Measurements from ENCODE around the gene CCDC188. TPM values are rescaled to one million over a fixed set of nuclear protein-coding genes. Genes with fewer than 3 reads are reported as not detected.

The CCDC188 gene
- total RNA-seq, 2 donors from 2014 or later = not detected

DNA sequence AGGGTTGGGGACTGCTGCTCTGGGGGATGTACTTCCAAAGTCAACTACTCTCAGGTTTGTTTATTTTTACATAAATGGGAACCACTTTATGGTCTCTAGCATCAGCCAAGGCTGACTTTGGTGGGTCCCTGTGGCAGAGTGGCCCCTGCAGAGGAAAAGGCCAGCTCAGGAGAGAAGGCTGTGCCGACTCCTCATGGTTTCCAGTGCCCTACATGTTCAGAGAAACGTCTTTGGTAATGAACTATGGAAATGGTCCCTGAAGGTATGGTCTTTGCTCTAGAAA is 22.3 kb downstream of the CCDC188 start:
- 87 to 93% methylated on average over 2 of the region's 2 CpGs for WGBS, 2 experiments (ENCODE audit: insufficient coverage in 1 of 2, insufficient read length in 1 of 2)
- Histone ChIP-seq H3K4me3 (ENCODE audit: low read length) (no peak overlapping the region), H3K36me3 (ENCODE audit: control insufficient read depth, insufficient read depth, low read length) (peaks cover 49% of the 10 kb centered on the region), H3K27me3 (ENCODE audit: control insufficient read depth, insufficient read depth, low read length, poor library complexity, severe bottlenecking) (no peaks in the 10 kb centered on the region), H3K27ac (ENCODE audit: low read depth, low read length) (no peak overlapping the region), H3K4me1 (ENCODE audit: control insufficient read depth, insufficient read depth, low read length) (no peaks in the 10 kb centered on the region), H3K9ac (ENCODE audit: extremely low read depth, low read length, poor library complexity, severe bottlenecking) (no peak overlapping the region), H3K9me3 (ENCODE audit: control insufficient read depth, low read length) (no peaks in the 10 kb centered on the region)
- no peaks in the 10 kb centered on the region for H3K27me3 Mint-ChIP-seq (ENCODE audit: insufficient read depth)
- TF ChIP-seq, protein P1, sequence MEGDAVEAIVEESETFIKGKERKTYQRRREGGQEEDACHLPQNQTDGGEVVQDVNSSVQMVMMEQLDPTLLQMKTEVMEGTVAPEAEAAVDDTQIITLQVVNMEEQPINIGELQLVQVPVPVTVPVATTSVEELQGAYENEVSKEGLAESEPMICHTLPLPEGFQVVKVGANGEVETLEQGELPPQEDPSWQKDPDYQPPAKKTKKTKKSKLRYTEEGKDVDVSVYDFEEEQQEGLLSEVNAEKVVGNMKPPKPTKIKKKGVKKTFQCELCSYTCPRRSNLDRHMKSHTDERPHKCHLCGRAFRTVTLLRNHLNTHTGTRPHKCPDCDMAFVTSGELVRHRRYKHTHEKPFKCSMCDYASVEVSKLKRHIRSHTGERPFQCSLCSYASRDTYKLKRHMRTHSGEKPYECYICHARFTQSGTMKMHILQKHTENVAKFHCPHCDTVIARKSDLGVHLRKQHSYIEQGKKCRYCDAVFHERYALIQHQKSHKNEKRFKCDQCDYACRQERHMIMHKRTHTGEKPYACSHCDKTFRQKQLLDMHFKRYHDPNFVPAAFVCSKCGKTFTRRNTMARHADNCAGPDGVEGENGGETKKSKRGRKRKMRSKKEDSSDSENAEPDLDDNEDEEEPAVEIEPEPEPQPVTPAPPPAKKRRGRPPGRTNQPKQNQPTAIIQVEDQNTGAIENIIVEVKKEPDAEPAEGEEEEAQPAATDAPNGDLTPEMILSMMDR (conservative IDR thresholded peaks at IDR 0.05) = no peak
- no peaks in the 10 kb centered on the region for H3K9me3 Mint-ChIP-seq
- peak overlapping the region; percentile 39 for H3K27ac Mint-ChIP-seq
- H3K36me3 Mint-ChIP-seq (ENCODE audit: low read depth) = peaks cover 34% of the 10 kb centered on the region
- H3K4me3 Mint-ChIP-seq = no peak overlapping the region
- no peak for DNase-seq
- no peaks in the 10 kb centered on the region for H3K4me1 Mint-ChIP-seq

- Histone ChIP-seq H3K4me1 (ENCODE audit: control insufficient read depth, insufficient read depth, low read length) (no peaks in the 10 kb centered on the region), H3K27me3 (ENCODE audit: control insufficient read depth, insufficient read depth, low read length, poor library complexity, severe bottlenecking) (no peaks in the 10 kb centered on the region), H3K9ac (ENCODE audit: extremely low read depth, low read length, poor library complexity, severe bottlenecking) (no peak overlapping the region), H3K36me3 (ENCODE audit: control insufficient read depth, insufficient read depth, low read length) (peaks cover 53% of the 10 kb centered on the region), H3K9me3 (ENCODE audit: control insufficient read depth, low read length) (no peaks in the 10 kb centered on the region), H3K27ac (ENCODE audit: low read depth, low read length) (peak overlapping the region; percentile 36), H3K4me3 (ENCODE audit: low read length) (no peak overlapping the region)
- no peak overlapping the region for H3K4me3 Mint-ChIP-seq
- no peak for DNase-seq
- no peaks in the 10 kb centered on the region for H3K4me1 Mint-ChIP-seq
- peaks cover 34% of the 10 kb centered on the region for H3K36me3 Mint-ChIP-seq (ENCODE audit: low read depth)
- peak overlapping the region; percentile 80 for H3K27ac Mint-ChIP-seq
- H3K27me3 Mint-ChIP-seq (ENCODE audit: insufficient read depth) = no peaks in the 10 kb centered on the region
- no peaks in the 10 kb centered on the region for H3K9me3 Mint-ChIP-seq
- TF ChIP-seq, protein P1 (conservative IDR thresholded peaks at IDR 0.05) = no peak
- WGBS, 2 experiments (ENCODE audit: insufficient coverage in 1 of 2, insufficient read length in 1 of 2) = 92 to 93% methylated on average over 15 to 17 of the region's 17 CpGs
These were observed 22.8 kb downstream of the CCDC188 start for GRCh38 chr22:20127869-20128618.

GRCh38 chr22:20127318-20127868 is 23.5 kb downstream of the CCDC188 start:
- TF ChIP-seq, protein P1 (conservative IDR thresholded peaks at IDR 0.05) = no peak
- H3K27me3 ChIP-seq (ENCODE audit: control insufficient read depth, insufficient read depth, low read length, poor library complexity, severe bottlenecking) = no peaks in the 10 kb centered on the region
- no peak overlapping the region for H3K4me3 ChIP-seq (ENCODE audit: low read length)
- Mint-ChIP-seq H3K36me3 (ENCODE audit: low read depth) (peaks cover 36% of the 10 kb centered on the region), H3K4me3 (no peak overlapping the region), H3K9me3 (no peaks in the 10 kb centered on the region), H3K4me1 (no peaks in the 10 kb centered on the region), H3K27me3 (ENCODE audit: insufficient read depth) (no peaks in the 10 kb centered on the region), H3K27ac (peak overlapping the region; percentile 74)
- no peak overlapping the region for H3K9ac ChIP-seq (ENCODE audit: extremely low read depth, low read length, poor library complexity, severe bottlenecking)
- peak overlapping the region; percentile 29 for H3K27ac ChIP-seq (ENCODE audit: low read depth, low read length)
- DNase-seq = no peak
- H3K4me1 ChIP-seq (ENCODE audit: control insufficient read depth, insufficient read depth, low read length) = no peaks in the 10 kb centered on the region
- H3K9me3 ChIP-seq (ENCODE audit: control insufficient read depth, low read length) = no peaks in the 10 kb centered on the region
- 94 to 98% methylated on average over 12 to 15 of the region's 15 CpGs for WGBS, 2 experiments (ENCODE audit: insufficient coverage in 1 of 2, insufficient read length in 1 of 2)
- peaks cover 54% of the 10 kb centered on the region for H3K36me3 ChIP-seq (ENCODE audit: control insufficient read depth, insufficient read depth, low read length)
